ENCODE data around the gene PEX14.

GRCh38 chr1:10593750-10594149 lies 119.0 kb downstream of the PEX14 start:
- TF ChIP-seq EZH2 (IDR thresholded peaks at IDR 0.05; ENCODE audit: borderline replicate concordance, insufficient read depth, low read length, poor library complexity, severe bottlenecking): no peak
- TF ChIP-seq CTCF (IDR thresholded peaks at IDR 0.05; ENCODE audit: poor library complexity, severe bottlenecking): no peak
- TF ChIP-seq POLR2AphosphoS5 (IDR thresholded peaks at IDR 0.05): no peak
- no peak for TF ChIP-seq REST (IDR thresholded peaks at IDR 0.05; ENCODE audit: borderline replicate concordance)
